ENCODE results near the gene TFDP1. TPM values are rescaled to one million over a fixed set of nuclear protein-coding genes. Genes with fewer than 3 reads are reported as not detected.

Gene TFDP1
- total RNA-seq, 1 experiment from 2014 or later, result 107 TPM

- H4K20me1 ChIP-seq (ENCODE audit: insufficient read depth), result no peaks in the 10 kb centered on the region
- no peaks in the 10 kb centered on the region for H3K36me3 ChIP-seq (ENCODE audit: low read depth)
- H3K79me2 ChIP-seq (ENCODE audit: low read depth), result no peaks in the 10 kb centered on the region
- ChIA-PET CTCF (no interaction called here), POLR2A (ENCODE audit: unreplicated experiment) (interaction anchor here (0.7 kb wide), 1 partner anchor 166 kb away, joined by 3 read pairs; no protein-coding TSS in a partner anchor)
- H3F3A ChIP-seq (ENCODE audit: insufficient read depth, low read depth), result peaks cover 20% of the 10 kb centered on the region; the same call in 1 of the 2 replicates
- no peaks in the 10 kb centered on the region for H3K9me2 ChIP-seq (ENCODE audit: insufficient read depth)
- H3K27me3 ChIP-seq (ENCODE audit: insufficient read depth, low read depth), result no peaks in the 10 kb centered on the region
- intact Hi-C loops (cut with micrococcal nuclease; ENCODE audit: unreplicated experiment), result no loop called here
- H2AFZ ChIP-seq, result no peak overlapping the region
- TF ChIP-seq EZH2 (IDR thresholded peaks at IDR 0.05; ENCODE audit: low read depth), result no peak
- no peak for TF ChIP-seq CTCF (conservative IDR thresholded peaks at IDR 0.05)
- DNase-seq, result no peak
- BruUV-seq (replicated peaks), result no TSS peak
- no peak overlapping the region for H3K27ac ChIP-seq
- H3K4me3 ChIP-seq, result no peak overlapping the region
- no peaks in the 10 kb centered on the region for H3K4me1 ChIP-seq (replicated peaks; ENCODE audit: insufficient read depth)
- no peaks in the 10 kb centered on the region for H3K9me3 ChIP-seq (ENCODE audit: insufficient read depth, low read depth)
- no peak overlapping the region for H3K4me2 ChIP-seq
These were observed 63.7 kb downstream of the TFDP1 start for GRCh38 chr13:113648216-113648610.

- Histone ChIP-seq H3K4me3 (no peak overlapping the region), H3F3A (ENCODE audit: insufficient read depth, low read depth) (peaks cover 20% of the 10 kb centered on the region; the same call in 1 of the 2 replicates), H3K27ac (no peak overlapping the region), H3K9me2 (ENCODE audit: insufficient read depth) (no peaks in the 10 kb centered on the region), H3K79me2 (ENCODE audit: low read depth) (no peaks in the 10 kb centered on the region), H3K27me3 (ENCODE audit: insufficient read depth, low read depth) (no peaks in the 10 kb centered on the region), H3K4me1 (replicated peaks; ENCODE audit: insufficient read depth) (no peaks in the 10 kb centered on the region), H4K20me1 (ENCODE audit: insufficient read depth) (no peaks in the 10 kb centered on the region), H2AFZ (no peak overlapping the region), H3K4me2 (no peak overlapping the region), H3K36me3 (ENCODE audit: low read depth) (no peaks in the 10 kb centered on the region), H3K9me3 (ENCODE audit: insufficient read depth, low read depth) (no peaks in the 10 kb centered on the region)
- no TSS peak for BruUV-seq (replicated peaks)
- DNase-seq, result no peak
- TF ChIP-seq CTCF (conservative IDR thresholded peaks at IDR 0.05), result no peak
- TF ChIP-seq EZH2 (IDR thresholded peaks at IDR 0.05; ENCODE audit: low read depth), result no peak
- ChIA-PET POLR2A (ENCODE audit: unreplicated experiment) (no interaction called here), CTCF (no interaction called here)
- intact Hi-C loops (cut with micrococcal nuclease; ENCODE audit: unreplicated experiment), result no loop called here
These were observed 64.7 kb downstream of the TFDP1 start for GRCh38 chr13:113649212-113649611.

- Histone ChIP-seq H2AFZ (no peak overlapping the region), H3K27me3 (ENCODE audit: insufficient read depth, low read depth) (no peaks in the 10 kb centered on the region), H3K4me2 (no peak overlapping the region), H3K4me3 (no peak overlapping the region), H3K79me2 (ENCODE audit: low read depth) (no peaks in the 10 kb centered on the region), H3K9me3 (ENCODE audit: insufficient read depth, low read depth) (no peaks in the 10 kb centered on the region), H3K4me1 (replicated peaks; ENCODE audit: insufficient read depth) (no peaks in the 10 kb centered on the region), H3K9me2 (ENCODE audit: insufficient read depth) (no peaks in the 10 kb centered on the region), H3K36me3 (ENCODE audit: low read depth) (no peaks in the 10 kb centered on the region), H3K27ac (no peak overlapping the region), H4K20me1 (ENCODE audit: insufficient read depth) (no peaks in the 10 kb centered on the region), H3F3A (ENCODE audit: insufficient read depth, low read depth) (peaks cover 20% of the 10 kb centered on the region; the same call in 1 of the 2 replicates)
- POLR2A ChIA-PET (ENCODE audit: unreplicated experiment), result no interaction called here
- TF ChIP-seq CTCF (conservative IDR thresholded peaks at IDR 0.05) (no peak), EZH2 (IDR thresholded peaks at IDR 0.05; ENCODE audit: low read depth) (no peak)
- CTCF ChIA-PET, result no interaction called here
- intact Hi-C loops (cut with micrococcal nuclease; ENCODE audit: unreplicated experiment), result no loop called here
- DNase-seq, result no peak
- no TSS peak for BruUV-seq (replicated peaks)
These were observed 65.7 kb downstream of the TFDP1 start for GRCh38 chr13:113650275-113650674.
